C4-2B (cell line): ENCODE results near the gene PLCG1.

Experiments
- H3K27ac ChIP-seq: fragments of 450-650 bp; 2 replicates; pipeline ENCODE4 v1.5.1; 2017
- CTCF ChIP-seq: fragments of 450-650 bp; conservative IDR thresholded peaks from 2 replicates; pipeline ENCODE4 v1.5.1; 2017; ENCODE audit warnings: mild to moderate bottlenecking
- ZFX ChIP-seq: fragments of 450-650 bp; IDR thresholded peaks from 2 replicates; pipeline ENCODE4 v1.6.1; 2017

The PLCG1 gene

GRCh38 chr20:41098703-41099250 lies 38.6 kb upstream of the PLCG1 start:
- no peak for TF ChIP-seq ZFX
- no peak for TF ChIP-seq CTCF
- no peak overlapping the region for H3K27ac ChIP-seq

GRCh38 chr20:41100001-41100480 lies 37.3 kb upstream of the PLCG1 start:
- no peak overlapping the region for H3K27ac ChIP-seq
- TF ChIP-seq ZFX (no peak), CTCF (no peak)

- TF ChIP-seq CTCF (no peak), ZFX (no peak)
- H3K27ac ChIP-seq = no peak overlapping the region
Measured at GRCh38 chr20:41101660-41102059, 35.7 kb upstream of the PLCG1 start.

- no peak for TF ChIP-seq ZFX
- TF ChIP-seq CTCF = no peak
- no peak overlapping the region for H3K27ac ChIP-seq
Measured at GRCh38 chr20:41108531-41108930, 28.8 kb upstream of the PLCG1 start.

- H3K27ac ChIP-seq = no peak overlapping the region
- no peak for TF ChIP-seq CTCF
- TF ChIP-seq ZFX = no peak
Measured at GRCh38 chr20:41110012-41110411, 27.3 kb upstream of the PLCG1 start.

- no peak overlapping the region for H3K27ac ChIP-seq
- no peak for TF ChIP-seq CTCF
- no peak for TF ChIP-seq ZFX
Measured at GRCh38 chr20:41110930-41111577, 26.3 kb upstream of the PLCG1 start.

- TF ChIP-seq ZFX = no peak
- TF ChIP-seq CTCF = no peak
- H3K27ac ChIP-seq = no peak overlapping the region
Measured at GRCh38 chr20:41111578-41111951, 25.8 kb upstream of the PLCG1 start.
